Small intestine (tissue), 7 donors: ENCODE measurements around the gene LHFPL2. TPM values are rescaled to one million over a fixed set of nuclear protein-coding genes. Genes with fewer than 3 reads are reported as not detected.

Experiments used
- DNase-seq, 2 donors: peaks; one replicate each; pipeline versions ENCODE4 v3.0.0 to v3.0.0-alpha.2; 2013
- FAIRE-seq: peaks from 2 replicates; lab custom pipeline; 2012; peaks lifted over from hg19 to GRCh38; lab: Jason Lieb, UNC
- H3K27ac ChIP-seq, 3 donors: one replicate each; pipeline ENCODE4 v1.5.1; 2013; ENCODE audit warnings: low read length in 2 of 3, mild to moderate bottlenecking in 2 of 3, control low read depth in 1 of 3, inconsistent platforms in 1 of 3, low read depth in 1 of 3, moderate library complexity in 1 of 3
- H3K27me3 ChIP-seq, 3 donors: one replicate each; pipeline ENCODE4 v1.6.1; 2013; ENCODE audit warnings: low read length in 3 of 3, inconsistent platforms in 1 of 3; ENCODE audit not compliant: control insufficient read depth in 3 of 3, insufficient read depth in 3 of 3
- H3K36me3 ChIP-seq, 3 donors: one replicate each; pipeline ENCODE4 v1.6.1; 2013; ENCODE audit warnings: low read length in 3 of 3, inconsistent platforms in 1 of 3, low read depth in 1 of 3, mild to moderate bottlenecking in 1 of 3, moderate library complexity in 1 of 3; ENCODE audit not compliant: control insufficient read depth in 3 of 3, insufficient read depth in 2 of 3
- H3K4me1 ChIP-seq, 3 donors: one replicate each; pipeline ENCODE4 v1.6.1; 2013; ENCODE audit warnings: low read length in 2 of 3, inconsistent platforms in 1 of 3, low read depth in 1 of 3, mild to moderate bottlenecking in 1 of 3, moderate library complexity in 1 of 3; ENCODE audit not compliant: control insufficient read depth in 3 of 3, insufficient read depth in 2 of 3
- H3K4me3 ChIP-seq, 3 donors: one replicate each; pipeline ENCODE4 v1.5.1; 2013; ENCODE audit warnings: low read length in 3 of 3, control low read depth in 1 of 3, inconsistent platforms in 1 of 3, low read depth in 1 of 3, mild to moderate bottlenecking in 1 of 3, moderate library complexity in 1 of 3
- H3K9me3 ChIP-seq, 2 donors: one replicate each; pipeline ENCODE4 v1.6.1; 2013; ENCODE audit warnings: low read depth in 1 of 2, low read length in 1 of 2; ENCODE audit not compliant: control insufficient read depth in 2 of 2, insufficient read depth in 1 of 2
- WGBS, 3 donors: extraction: QIAGEN DNeasy Blood & Tissue Kit; methylation state at CpG; one replicate each; pipeline ENCODE4 v1.1.7; 2013; 5-methylcytosine and 5-hydroxymethylcytosine counted together
- polyA plus RNA-seq, 4 donors: library from polyadenylated mRNA; stranded (reverse) in 3 of 4; unstranded in 1 of 4; fragments of 200-250 nt in 3 of 4; fragments of 120-200 nt in 1 of 4; gene quantifications; one replicate each; pipeline versions ENCODE4 v1.2.1 to v1.2.3, GENCODE V29; 2013
- donor health status: healthy with polysubstance abuse.
- donor health status: control.
- donor health status: control.
- donor health status: Bipolar disorder and iron deficiency.
- donor health status: healthy.

LHFPL2 gene
- polyA plus RNA-seq, 4 donors: 8.9 to 38.3 (median 13.0) TPM

DNA sequence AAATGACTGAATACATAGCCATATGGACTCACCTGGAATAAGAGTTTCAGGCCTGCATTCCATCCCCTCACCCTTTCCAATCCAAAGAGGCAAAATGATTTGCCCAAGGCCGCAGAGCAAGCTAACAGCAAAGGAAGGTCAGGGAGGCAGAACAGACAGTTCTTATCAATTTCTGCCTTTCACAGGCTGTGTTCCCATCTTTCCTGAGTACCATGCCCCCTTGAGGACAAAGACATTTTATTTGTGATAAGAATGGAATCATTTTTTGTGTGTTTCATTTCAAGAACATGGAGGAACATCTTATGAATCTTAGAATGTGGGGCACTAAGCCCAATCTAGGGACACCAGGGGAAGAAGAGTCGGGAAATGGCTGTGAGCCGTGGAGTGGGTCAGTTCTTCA is 13.9 kb downstream of the LHFPL2 start:
- H3K9me3 ChIP-seq: no peaks in the 10 kb centered on the region
- DNase-seq (no peak), FAIRE-seq (no peak)
- 89 to 97% (median 90%) methylated on average over 3 of the region's 3 CpGs for WGBS, 3 donors
- H3K4me1 ChIP-seq: peaks cover 7 to 50% (median 8%) of the 10 kb centered on the region in 3 donors
- no peak overlapping the region for H3K27ac ChIP-seq
- H3K27me3 ChIP-seq: no peaks in the 10 kb centered on the region
- peaks cover 2 to 37% (median 7%) of the 10 kb centered on the region in 3 donors for H3K36me3 ChIP-seq
- H3K4me3 ChIP-seq: no peak overlapping the region

DNA sequence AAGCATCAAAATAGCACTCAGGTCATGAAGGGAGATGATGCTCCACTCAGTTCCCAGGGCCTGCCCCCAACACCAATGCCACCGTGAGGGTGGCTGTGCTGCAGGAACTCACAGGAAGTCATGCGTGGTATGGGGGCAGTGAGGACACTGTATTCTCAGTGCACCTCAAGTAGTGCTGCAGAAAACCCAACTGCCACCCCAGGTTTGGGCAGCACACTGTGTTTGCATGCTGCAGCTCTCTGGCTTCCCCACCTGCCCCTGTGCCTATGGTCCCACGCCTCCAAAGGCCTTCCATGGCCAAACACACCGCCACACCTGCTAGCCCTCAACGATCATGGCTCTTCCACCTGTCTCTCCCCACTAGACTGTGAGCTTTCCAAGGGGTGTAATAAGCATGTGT is 14.3 kb downstream of the LHFPL2 start:
- Histone ChIP-seq H3K4me1 (peaks cover 6 to 48% (median 7%) of the 10 kb centered on the region in 3 donors), H3K27ac (no peak overlapping the region), H3K9me3 (no peaks in the 10 kb centered on the region), H3K4me3 (no peak overlapping the region), H3K36me3 (peaks cover 2 to 37% (median 7%) of the 10 kb centered on the region in 3 donors), H3K27me3 (no peaks in the 10 kb centered on the region)
- no peak for FAIRE-seq
- WGBS, 3 donors: 79 to 93% (median 79%) methylated on average over 5 of the region's 5 CpGs
- DNase-seq: no peak

DNA sequence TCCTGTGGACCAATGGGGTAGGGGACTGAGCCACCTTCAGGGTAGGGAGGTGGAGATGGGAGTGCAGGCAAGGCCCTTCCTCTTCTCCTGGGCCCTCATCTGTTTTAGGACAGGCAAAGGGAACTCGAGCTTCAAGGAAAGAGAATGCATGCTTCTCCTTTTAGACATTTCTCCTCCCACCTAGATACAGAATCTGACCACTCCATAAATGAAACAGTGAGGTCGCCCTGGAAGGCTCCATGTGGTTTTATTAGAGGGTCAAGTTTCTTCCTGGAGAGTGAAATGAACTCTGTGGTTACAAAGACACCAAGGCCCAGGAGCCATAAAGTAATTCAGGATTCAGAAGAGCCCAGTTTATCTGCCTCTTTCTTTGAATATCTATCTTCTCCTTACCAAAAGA is 14.9 kb downstream of the LHFPL2 start:
- Histone ChIP-seq H3K9me3 (no peaks in the 10 kb centered on the region), H3K27ac (no peak overlapping the region), H3K4me1 (peaks cover 2 to 44% (median 3%) of the 10 kb centered on the region in 3 donors), H3K27me3 (no peaks in the 10 kb centered on the region), H3K36me3 (peaks cover 2 to 37% (median 7%) of the 10 kb centered on the region in 3 donors), H3K4me3 (no peak overlapping the region)
- FAIRE-seq: no peak
- WGBS, 3 donors: 51 to 65% (median 63%) methylated on average over 2 of the region's 2 CpGs
- DNase-seq: no peak

DNA sequence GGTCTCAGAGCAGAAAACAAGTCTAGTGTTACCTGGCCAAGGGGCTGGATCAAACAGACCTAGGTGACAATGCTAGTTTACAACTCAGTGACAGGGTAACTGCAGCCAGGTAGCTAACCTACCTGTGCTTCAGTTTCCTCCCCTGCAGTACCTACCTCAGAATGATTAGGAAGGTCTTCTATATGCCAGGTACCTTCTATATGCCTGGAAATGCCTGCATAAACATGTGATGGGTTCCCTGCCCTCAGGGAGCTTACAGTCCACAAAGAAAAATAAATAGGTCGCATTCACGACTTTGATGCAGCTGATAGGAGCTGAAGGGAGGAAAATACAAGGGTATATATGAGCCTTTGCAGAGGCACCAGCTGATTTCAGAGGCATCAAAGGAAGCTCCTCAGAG is 16.1 kb downstream of the LHFPL2 start:
- Histone ChIP-seq H3K4me1 (peaks cover 0 to 36% (median 0%) of the 10 kb centered on the region in 3 donors), H3K9me3 (no peaks in the 10 kb centered on the region), H3K27me3 (no peaks in the 10 kb centered on the region), H3K27ac (no peak overlapping the region), H3K4me3 (no peak overlapping the region), H3K36me3 (peaks cover 2 to 49% (median 11%) of the 10 kb centered on the region in 3 donors)
- WGBS, 3 donors: 92 to 97% (median 95%) methylated on average over 2 of the region's 2 CpGs
- FAIRE-seq (no peak), DNase-seq (no peak)

DNA sequence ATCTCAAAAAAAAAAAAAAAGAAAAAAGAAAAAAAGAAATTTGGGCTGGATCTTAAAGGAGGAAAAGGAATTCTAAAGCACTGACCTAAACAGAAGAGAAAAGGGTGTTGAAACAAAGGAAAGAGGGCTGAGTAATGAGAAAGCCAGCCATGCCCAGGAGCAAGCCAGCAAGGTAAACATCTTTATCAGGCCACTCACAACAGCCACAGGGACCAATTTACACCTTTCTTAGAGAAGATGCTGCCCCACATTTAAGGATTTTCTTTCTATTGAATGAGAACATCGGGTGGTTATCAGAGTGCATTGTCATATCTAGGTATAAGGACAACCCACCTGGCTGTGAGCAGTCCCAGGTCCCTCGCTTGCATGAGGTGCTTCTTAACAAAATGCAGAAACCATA is 16.6 kb downstream of the LHFPL2 start:
- Histone ChIP-seq H3K4me3 (no peak overlapping the region), H3K27me3 (no peaks in the 10 kb centered on the region), H3K4me1 (peaks cover 0 to 34% (median 0%) of the 10 kb centered on the region in 3 donors), H3K36me3 (peaks cover 2 to 52% (median 11%) of the 10 kb centered on the region in 3 donors), H3K9me3 (no peaks in the 10 kb centered on the region), H3K27ac (no peak overlapping the region)
- FAIRE-seq (no peak), DNase-seq (no peak)
- 82 to 97% (median 96%) methylated on average over 2 of the region's 2 CpGs for WGBS, 3 donors

DNA sequence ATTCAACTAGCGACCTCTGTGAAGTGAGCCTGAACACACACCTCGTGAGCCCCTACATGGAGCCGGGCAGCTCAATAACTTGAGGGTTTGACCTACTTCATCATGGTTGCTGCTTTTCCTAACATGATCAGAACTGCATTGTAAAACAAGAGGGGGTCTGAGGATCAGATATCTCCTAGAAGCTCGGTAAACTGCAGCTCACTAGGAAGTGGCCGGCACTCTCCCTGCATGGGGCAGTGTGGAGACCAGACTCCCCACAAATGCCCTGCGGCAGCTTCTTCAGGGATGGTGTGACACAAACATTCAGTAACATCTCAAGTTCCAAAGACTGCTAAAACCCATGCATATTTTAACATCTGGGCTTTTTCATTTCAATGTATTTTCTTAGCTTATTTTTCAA is 18.5 kb downstream of the LHFPL2 start:
- H3K4me1 ChIP-seq: peaks cover 0 to 29% (median 0%) of the 10 kb centered on the region in 3 donors
- no peak overlapping the region for H3K27ac ChIP-seq
- H3K27me3 ChIP-seq: no peaks in the 10 kb centered on the region
- H3K9me3 ChIP-seq: no peaks in the 10 kb centered on the region
- DNase-seq (no peak), FAIRE-seq (no peak)
- peaks cover 2 to 69% (median 11%) of the 10 kb centered on the region in 3 donors for H3K36me3 ChIP-seq
- WGBS, 3 donors: 91 to 98% (median 96%) methylated on average over 6 of the region's 6 CpGs
- no peak overlapping the region for H3K4me3 ChIP-seq

DNA sequence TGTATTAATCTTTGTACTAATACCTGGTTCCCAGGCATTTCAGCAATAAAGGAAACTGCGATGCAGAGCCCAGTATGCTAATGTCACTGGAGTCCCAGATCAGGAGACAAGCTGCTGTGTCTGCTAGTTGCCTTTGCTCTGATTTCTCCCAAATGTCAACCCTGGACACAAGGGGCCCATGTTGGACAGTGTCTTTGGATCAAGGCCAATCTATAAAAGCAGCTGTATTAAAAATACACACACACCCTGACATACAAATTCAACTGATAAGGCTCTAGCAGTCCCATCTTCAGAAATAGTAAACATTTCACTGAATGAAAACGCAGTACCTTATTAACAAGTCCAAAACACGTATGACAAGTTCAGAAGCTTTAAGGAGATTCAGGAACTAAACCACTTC is 18.9 kb downstream of the LHFPL2 start:
- FAIRE-seq (no peak), DNase-seq (no peak)
- Histone ChIP-seq H3K9me3 (no peaks in the 10 kb centered on the region), H3K36me3 (peaks cover 2 to 70% (median 11%) of the 10 kb centered on the region in 3 donors), H3K4me3 (no peak overlapping the region), H3K27ac (no peak overlapping the region), H3K27me3 (no peaks in the 10 kb centered on the region), H3K4me1 (peaks cover 0 to 27% (median 0%) of the 10 kb centered on the region in 3 donors)
- 82 to 85% (median 82%) methylated on average over 3 of the region's 3 CpGs for WGBS, 3 donors

DNA sequence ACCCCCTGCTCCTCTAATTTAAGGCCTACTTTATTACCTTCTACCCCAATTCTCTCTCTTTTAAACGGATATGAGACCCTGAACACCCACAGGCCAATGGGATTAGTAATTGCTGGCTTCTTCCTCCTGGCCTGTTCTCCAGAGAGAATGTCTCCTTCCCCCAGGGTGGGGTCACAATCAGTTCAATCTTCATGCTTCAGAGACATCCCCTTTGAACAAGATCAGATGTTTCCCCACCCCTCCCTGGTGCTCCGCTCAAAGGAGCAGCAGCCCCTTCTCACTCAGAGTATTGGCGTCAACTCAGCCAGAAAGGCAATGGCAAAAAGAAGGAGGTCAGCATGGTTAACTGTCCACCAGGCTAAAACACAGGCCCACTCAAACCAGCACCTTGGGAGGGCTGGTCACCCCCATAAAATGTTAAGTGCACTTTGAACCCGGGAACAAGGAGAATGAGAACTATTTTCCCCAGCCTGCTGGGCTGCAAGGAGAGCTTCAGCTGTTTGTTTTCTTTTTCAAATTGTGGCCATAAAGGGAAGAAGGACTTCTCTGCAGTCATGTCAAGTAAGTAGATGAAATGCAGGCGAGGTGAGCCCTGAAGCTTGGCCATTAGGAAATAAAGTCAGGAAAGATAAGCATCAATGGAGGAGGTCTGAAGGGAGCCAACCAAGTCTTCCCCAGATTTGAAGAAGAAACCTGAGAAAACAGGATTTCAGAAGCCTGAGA is 20.1 kb downstream of the LHFPL2 start:
- Histone ChIP-seq H3K4me3 (no peak overlapping the region), H3K4me1 (peaks cover 0 to 16% (median 0%) of the 10 kb centered on the region in 3 donors), H3K36me3 (peaks cover 2 to 69% (median 11%) of the 10 kb centered on the region in 3 donors), H3K27me3 (no peaks in the 10 kb centered on the region), H3K9me3 (no peaks in the 10 kb centered on the region), H3K27ac (no peak overlapping the region)
- FAIRE-seq: no peak
- DNase-seq: no peak
- WGBS, 3 donors: 63 to 72% (median 69%) methylated on average over 5 of the region's 5 CpGs
